Urinary bladder (tissue), 4 donors: ENCODE measurements around the gene BIK. TPM values are rescaled to one million over a fixed set of nuclear protein-coding genes. Genes with fewer than 3 reads are reported as not detected.

Source experiments
- DNase-seq: peaks from one replicate; pipeline ENCODE4 v3.0.0-alpha.2; 2015; ENCODE audit errors: extremely low spot score
- H3K27ac ChIP-seq: one replicate; pipeline ENCODE4 v1.5.1; 2013; ENCODE audit warnings: low read depth, mild to moderate bottlenecking, moderate library complexity
- H3K36me3 ChIP-seq: one replicate; pipeline ENCODE4 v1.6.1; 2013; ENCODE audit warnings: mild to moderate bottlenecking, moderate library complexity; ENCODE audit not compliant: insufficient read depth
- H3K4me1 ChIP-seq: one replicate; pipeline ENCODE4 v1.6.1; 2013; ENCODE audit warnings: mild to moderate bottlenecking, moderate library complexity; ENCODE audit not compliant: insufficient read depth
- H3K4me3 ChIP-seq: one replicate; pipeline ENCODE4 v1.5.1; 2013; ENCODE audit warnings: low read depth, low read length
- WGBS: extraction: QIAGEN DNeasy Blood & Tissue Kit; methylation state at CpG from one replicate; pipeline ENCODE4 v1.1.7; 2013; 5-methylcytosine and 5-hydroxymethylcytosine counted together
- polyA plus RNA-seq: library from polyadenylated mRNA; stranded (reverse); fragments of 200-250 nt; gene quantifications from one replicate; pipeline ENCODE4 v1.2.3, GENCODE V29; 2013
- total RNA-seq: library from RNA; depleted of rRNA; stranded (reverse); fragments of >200 nt; gene quantifications from one replicate; pipeline ENCODE4 v1.2.3, GENCODE V29; 2014
- donor health status: healthy with polysubstance abuse.
- donor health status: healthy.

BIK gene
- total and polyA plus RNA-seq, 2 donors: 0.79 to 2.5 TPM

DNA sequence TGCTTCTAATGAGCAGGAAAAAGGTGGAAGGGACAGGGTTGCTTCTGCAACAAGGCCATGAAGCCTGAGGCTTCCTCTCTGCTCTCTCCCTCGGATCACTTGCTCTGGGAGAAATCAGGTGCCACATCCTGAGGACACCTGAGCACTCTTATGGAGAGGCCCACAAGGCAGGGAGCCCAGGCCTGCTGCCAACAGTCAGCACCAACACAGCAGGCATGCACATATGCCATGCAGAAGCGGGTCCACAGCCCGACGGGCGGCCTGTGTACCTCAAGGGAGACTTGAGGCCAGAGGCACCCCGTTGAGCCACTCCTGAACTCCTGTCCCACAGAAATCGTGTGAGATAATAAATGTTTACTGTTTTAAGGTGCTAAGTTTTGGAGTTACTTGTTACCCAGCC, 66.9 kb downstream of the BIK start:
- Histone ChIP-seq H3K36me3 (peaks cover 3% of the 10 kb centered on the region), H3K27ac (no peak overlapping the region), H3K4me1 (no peaks in the 10 kb centered on the region), H3K4me3 (no peak overlapping the region)
- WGBS: 92% methylated on average over 7 of the region's 7 CpGs
- DNase-seq: no peak

Other genes starting within 250 kb of the BIK start
- gene PACSIN2, start 95.6 kb upstream of the BIK start, total RNA-seq: 31.6 TPM
- gene PACSIN2, start 95.6 kb upstream of the BIK start, polyA plus RNA-seq: 61.8 TPM
- 7.6 TPM for gene TTLL1, start 21.4 kb upstream of the BIK start, total RNA-seq
- 8.9 TPM for gene TTLL1, start 21.4 kb upstream of the BIK start, polyA plus RNA-seq
- 6.3 TPM for gene MCAT, start 32.6 kb downstream of the BIK start, total RNA-seq
- gene MCAT, start 32.6 kb downstream of the BIK start, polyA plus RNA-seq: 20.9 TPM
- 57.6 TPM for gene TSPO, start 40.8 kb downstream of the BIK start, total RNA-seq
- 211 TPM for gene TSPO, start 40.8 kb downstream of the BIK start, polyA plus RNA-seq
- 8.1 TPM for gene TTLL12, start 76.4 kb downstream of the BIK start, total RNA-seq
- gene TTLL12, start 76.4 kb downstream of the BIK start, polyA plus RNA-seq: 26.6 TPM
- 1.2 TPM for gene SCUBE1, start 232.6 kb downstream of the BIK start, total RNA-seq
- 0.86 TPM for gene SCUBE1, start 232.6 kb downstream of the BIK start, polyA plus RNA-seq